GM21786 (cell line): ENCODE results near the gene CTSF.
"Not testable (repeated sequence)": the region's sequence is repeated elsewhere in the genome, so short reads cannot be mapped to it uniquely, and the experiment has no call there.

Source experiments
- ATAC-seq: cut with Tn5 transposase; IDR thresholded peaks from one replicate; pipeline ENCODE4 v1.9.1; 2021; ENCODE audit not compliant: unreplicated experiment

Gene CTSF

DNA sequence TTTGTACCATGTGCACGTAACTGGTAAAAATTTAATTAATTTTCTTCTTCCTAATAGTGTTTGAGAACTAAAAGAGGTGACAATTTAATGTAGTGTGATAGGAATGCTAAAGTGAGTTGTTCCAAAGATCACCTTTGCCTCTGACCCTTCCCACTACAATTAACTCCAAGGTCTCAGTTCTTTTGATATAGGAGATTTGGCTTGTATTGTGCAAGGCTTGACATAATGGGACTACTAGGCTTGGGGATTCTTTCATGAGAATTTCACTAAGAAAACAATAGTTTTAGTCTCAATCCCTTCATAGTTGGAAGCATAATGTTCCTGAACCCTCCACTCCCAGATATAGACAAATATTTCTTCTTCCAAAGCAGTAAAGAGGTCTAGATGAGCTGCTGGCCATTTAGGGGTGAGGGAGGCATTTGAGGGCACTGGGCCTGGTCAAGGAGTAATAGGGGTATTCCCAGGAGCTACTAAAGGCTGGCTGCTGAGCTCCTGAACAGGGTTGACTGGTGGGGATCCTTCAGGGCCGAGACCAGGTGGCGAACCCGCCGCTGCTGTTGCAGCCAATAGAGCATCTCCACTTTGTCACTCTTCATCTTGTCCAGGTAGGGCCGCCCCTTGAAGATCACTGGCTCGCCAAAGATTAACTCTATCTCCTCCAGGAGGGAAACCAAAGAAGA, 21.7 kb upstream of the CTSF start:
- ATAC-seq = no peak

- ATAC-seq = not testable (repeated sequence)
Observed at GRCh38 chr11:66589315-66589714, 20.9 kb upstream of the CTSF start.

- no peak for ATAC-seq
Observed at GRCh38 chr11:66586136-66586535, 17.7 kb upstream of the CTSF start.

DNA sequence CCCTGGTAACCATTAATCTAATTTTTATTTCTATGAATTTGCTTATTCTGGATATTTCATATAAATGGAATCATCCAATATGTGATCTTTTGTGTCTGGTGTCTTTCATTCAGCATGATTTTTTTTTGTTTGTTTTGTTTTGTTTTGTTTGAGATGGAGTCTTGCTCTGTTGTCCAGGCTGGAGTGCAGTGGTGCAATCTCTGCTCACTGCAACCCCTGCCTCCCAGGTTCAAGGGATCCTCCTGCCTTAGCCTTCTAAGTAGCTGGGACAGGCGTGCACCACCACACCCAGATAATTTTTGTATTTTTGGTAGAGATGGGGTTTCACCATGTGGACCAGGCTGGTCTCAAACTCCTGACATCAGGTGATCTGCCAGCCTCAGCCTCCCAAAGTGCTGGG, 17.0 kb upstream of the CTSF start:
- not testable (repeated sequence) for ATAC-seq

GRCh38 chr11:66582565-66583147, 14.2 kb upstream of the CTSF start:
- not testable (repeated sequence) for ATAC-seq

DNA sequence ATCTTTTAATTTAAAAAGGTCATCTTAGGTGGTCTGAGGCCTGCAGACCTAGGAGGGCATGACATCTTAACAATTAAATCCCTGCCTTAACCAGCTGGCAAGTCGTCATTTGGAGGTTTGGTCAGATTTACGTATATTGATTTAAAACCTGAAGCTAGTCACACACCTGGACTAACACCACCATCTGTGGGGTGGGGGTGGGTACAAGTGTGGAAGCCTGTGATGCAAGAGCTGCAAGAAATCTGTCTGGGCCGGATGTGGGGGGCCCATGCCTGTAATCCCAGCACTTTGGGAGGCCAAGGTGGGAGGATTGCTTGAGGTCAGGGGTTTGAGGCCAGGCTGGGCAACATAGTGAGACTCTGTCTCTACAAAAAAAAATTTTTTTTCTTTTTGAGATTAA, 12.9 kb upstream of the CTSF start:
- ATAC-seq = no peak

DNA sequence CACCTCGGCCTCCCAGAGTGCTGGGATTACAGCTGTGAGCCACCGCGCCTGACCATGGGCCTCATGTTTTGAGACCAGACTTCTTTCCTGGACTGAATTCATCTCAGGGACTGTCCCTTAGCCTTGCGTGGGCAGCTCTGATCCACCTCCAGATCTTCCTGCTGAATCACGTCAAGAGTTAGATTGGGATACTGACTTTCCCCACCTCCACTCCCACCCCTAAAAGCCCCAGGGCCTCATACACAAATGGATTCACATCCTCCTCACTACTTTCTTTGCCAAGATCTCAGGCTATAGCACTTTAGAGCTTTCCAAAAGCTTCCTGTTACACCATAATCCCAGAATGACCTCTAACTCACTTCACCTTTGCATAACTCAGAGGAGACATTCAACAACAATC, 12.4 kb upstream of the CTSF start:
- ATAC-seq = no peak

DNA sequence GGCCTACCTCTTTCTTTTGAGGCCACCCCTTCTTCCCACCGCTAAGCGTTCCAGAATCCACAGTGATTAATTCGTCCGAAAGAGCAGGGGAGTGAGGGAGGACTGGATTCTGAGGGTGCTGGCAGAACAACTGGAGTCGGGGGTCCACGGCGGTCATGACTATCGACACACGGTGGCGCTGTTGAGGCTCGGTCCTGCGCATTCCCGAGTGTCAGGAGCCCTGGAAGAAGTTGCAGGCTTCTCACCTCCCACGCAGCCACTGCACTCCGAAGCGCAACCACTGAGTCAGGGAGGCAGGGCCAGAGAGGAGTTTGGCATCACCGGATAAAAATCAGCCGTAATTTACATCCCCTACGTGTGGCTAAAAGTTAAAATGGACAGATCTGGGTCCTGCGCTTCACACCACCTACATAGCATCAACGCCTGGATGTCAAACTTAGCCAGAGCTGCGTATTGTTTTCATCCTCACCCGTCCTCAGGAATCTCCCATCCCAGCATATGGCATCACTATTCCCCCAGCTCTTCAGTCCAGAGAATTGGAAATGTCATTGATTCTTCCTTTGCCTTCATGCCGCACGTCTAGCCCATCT, 10.7 kb upstream of the CTSF start:
- no peak for ATAC-seq

DNA sequence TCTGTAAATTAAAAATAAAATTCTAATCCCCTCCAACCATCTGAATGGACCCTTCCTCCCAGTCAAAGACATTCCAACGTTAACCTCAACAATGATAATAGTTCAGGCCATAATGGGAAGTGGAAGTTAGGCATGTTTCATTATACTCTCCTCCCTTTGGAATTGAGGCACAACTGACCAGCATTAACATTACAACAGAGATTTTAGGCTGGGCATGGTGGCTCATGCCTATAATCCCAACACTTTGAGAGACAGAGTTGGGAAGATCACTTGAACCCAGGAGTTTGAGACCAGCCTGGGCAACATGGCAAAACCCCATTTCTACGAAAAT, 2.4 kb upstream of the CTSF start:
- ATAC-seq = no peak

DNA sequence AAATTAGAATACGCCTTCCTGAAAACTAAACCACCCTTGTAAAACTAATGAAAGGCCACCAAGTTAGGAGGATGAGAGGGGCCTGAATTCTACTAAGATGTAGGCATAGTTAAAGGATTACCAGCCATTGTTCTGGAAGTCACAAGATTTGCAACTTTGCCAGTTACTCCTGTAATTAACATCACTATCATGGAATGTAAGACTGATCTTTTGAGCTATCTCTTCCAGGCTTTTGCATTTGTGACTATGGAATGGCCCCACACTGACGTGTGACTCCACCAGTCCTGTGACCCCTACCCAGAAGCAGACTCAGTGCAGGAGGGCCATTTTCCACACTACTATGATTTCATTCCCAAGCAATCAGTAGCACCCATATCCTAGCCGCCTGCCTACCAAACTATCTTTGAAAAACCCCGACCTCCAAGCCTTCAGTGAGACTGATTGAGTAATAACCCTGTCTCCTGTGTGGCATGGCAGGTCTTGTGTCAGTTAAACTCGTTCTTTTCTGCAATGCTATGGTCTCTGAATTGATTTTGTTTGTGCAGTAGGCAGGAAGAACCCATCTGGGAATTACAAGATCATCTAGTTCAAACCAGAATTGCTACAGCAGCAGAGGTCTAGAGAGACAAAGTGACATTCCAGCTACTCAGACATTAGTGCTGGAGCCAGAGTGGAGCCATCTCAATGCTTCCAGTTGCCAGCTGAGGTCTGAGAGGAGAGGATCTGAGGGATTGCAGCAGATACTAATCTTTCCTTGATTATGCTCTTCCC, 1.9 kb upstream of the CTSF start:
- no peak for ATAC-seq

GRCh38 chr11:66569076-66569475, 670 bp upstream of the CTSF start:
- ATAC-seq = no peak

- ATAC-seq = no peak
Observed at GRCh38 chr11:66567787-66568123, 651 bp downstream of the CTSF start.

GRCh38 chr11:66566221-66566620, 2.2 kb downstream of the CTSF start:
- no peak for ATAC-seq

GRCh38 chr11:66564984-66565383, 3.4 kb downstream of the CTSF start:
- no peak for ATAC-seq

DNA sequence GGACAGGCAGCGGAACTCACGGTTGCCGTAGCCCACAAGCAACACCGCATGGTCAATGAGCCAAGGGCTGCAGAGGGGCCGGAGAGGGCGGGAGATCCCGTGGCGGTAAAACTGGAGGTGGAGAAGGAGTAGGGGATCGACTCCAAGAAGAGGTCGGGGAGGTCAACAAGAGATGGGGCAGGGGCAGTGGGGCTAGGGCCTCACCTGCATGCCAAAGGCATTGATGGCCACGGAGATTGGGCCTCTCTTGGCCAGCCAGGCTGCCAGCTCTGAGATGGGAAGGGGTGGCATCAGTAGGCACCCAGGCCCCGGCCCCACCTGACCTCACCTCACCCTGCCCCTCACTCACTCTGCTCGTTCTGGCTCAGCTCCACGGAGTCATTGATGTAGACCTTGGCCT, 3.9 kb downstream of the CTSF start:
- no peak for ATAC-seq

GRCh38 chr11:66563832-66564231, 4.6 kb downstream of the CTSF start:
- ATAC-seq = no peak

GRCh38 chr11:66562907-66563583, 5.4 kb downstream of the CTSF start:
- no peak for ATAC-seq

GRCh38 chr11:66562275-66562674, 6.1 kb downstream of the CTSF start:
- ATAC-seq = no peak

DNA sequence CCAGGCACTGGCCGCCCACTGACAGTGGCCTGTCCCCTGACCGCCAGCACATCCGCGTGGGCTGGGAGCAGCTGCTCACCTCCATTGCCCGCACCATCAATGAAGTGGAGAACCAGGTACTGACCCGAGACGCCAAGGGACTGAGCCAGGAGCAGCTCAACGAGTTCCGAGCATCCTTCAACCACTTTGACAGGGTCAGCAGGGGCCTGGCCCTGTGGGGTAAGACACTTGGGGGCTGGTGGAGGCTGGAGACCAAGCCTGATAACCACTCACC, 6.5 kb downstream of the CTSF start:
- no peak for ATAC-seq

DNA sequence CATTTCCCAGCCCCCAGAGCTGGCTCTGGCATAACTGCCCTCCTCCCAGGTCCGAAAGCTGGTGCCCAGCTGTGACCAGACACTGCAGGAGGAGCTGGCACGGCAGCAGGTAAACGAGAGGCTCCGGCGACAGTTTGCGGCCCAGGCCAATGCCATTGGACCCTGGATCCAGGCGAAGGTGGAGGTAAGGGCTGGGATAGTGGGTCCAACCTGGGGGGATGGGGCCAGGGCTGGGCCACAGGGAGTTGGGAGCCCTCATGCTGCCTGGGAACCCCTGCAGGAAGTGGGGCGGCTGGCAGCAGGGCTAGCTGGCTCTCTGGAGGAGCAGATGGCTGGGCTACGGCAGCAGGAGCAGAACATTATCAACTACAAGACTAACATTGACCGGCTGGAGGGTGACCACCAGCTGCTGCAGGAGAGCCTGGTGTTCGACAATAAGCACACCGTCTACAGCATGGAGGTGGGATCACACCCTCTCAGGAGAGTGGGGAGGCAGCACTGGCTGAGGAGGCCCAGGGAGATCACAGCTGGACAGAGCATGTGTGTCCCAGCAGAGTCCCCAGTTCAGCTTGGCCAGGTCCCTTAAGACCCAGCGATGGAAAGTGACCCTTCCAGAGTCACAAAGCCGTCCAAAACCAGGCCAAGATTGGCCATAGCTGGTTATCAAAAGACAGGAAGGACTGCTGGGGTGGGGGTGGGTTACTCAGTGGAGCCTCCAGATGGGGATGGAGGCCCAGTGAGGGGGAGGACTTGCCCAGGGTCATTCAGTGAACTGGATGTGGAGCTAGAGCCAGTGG, 7.0 kb downstream of the CTSF start:
- no peak for ATAC-seq
